GM12878 (cell line): ENCODE results near the gene PLCB4. TPM values are rescaled to one million over a fixed set of nuclear protein-coding genes. Genes with fewer than 3 reads are reported as not detected.

Experiments used
- ATAC-seq: fragments of 200-7000 bp; cut with Tn5 transposase; 3 replicates; pipeline ENCODE4 v1.9.1; 2020; ENCODE audit warnings: mild to moderate bottlenecking, moderate library complexity
- BruUV-seq: library from RNA; stranded (reverse); fragments of 400-500 nt; replicated peaks from 2 replicates; lab custom pipeline; 2021; lab: Mats Ljungman, UMichigan
- CTCF ChIA-PET: fragments of 300-600 bp; sonication (Branson Sonifier 250); formaldehyde crosslinking; extraction: SDS; loops from one replicate; lab custom pipeline; 2021; ENCODE audit warnings: inconsistent platforms; lab: Yijun Ruan, JAX
- POLR2A ChIA-PET: fragments of 350-600 bp; formaldehyde crosslinking; extraction: SDS; loops from one replicate; lab custom pipeline; 2021; ENCODE audit warnings: inconsistent platforms; lab: Charles Lee
- RAD21 ChIA-PET: fragments of 300-600 bp; sonication (Branson Sonifier 250); formaldehyde crosslinking; loops from one replicate; lab custom pipeline; 2023; ENCODE audit warnings: antibody characterized with exemption; ENCODE audit not compliant: unreplicated experiment; lab: Charles Lee
- SMC1A ChIA-PET: fragments of 300-600 bp; sonication (Branson Sonifier 250); formaldehyde crosslinking; loops from one replicate; lab custom pipeline; 2023; ENCODE audit not compliant: unreplicated experiment, uncharacterized antibody; lab: Charles Lee
- DNase-seq: peaks from one replicate; pipeline ENCODE4 v3.0.0-alpha.2; 2011; ENCODE audit warnings: low read depth, low spot score
- FAIRE-seq: peaks from 3 replicates; lab custom pipeline; 2011; peaks lifted over from hg19 to GRCh38; lab: Jason Lieb, UNC
- H2AFZ ChIP-seq: 2 replicates; pipeline ENCODE4 v1.6.0; 2011; ENCODE audit warnings: low read depth, low read length, control low read depth; ENCODE audit not compliant: control insufficient read depth
- H3K27ac ChIP-seq: 2 replicates; pipeline ENCODE4 v1.5.1; 2011; ENCODE audit warnings: control low read depth; ENCODE audit not compliant: control insufficient read depth, insufficient read depth
- H3K27me3 ChIP-seq, 2 experiments: replicated peaks in 1 of 2; 2 replicates each; pipeline versions ENCODE4 v1.6.0 to v1.6.1; 2011; ENCODE audit warnings: low read length in 1 of 2; ENCODE audit not compliant: control insufficient read depth in 2 of 2, insufficient read depth in 2 of 2
- H3K36me3 ChIP-seq, 2 experiments: 2 replicates each; pipeline ENCODE4 v1.5.1; 2011; ENCODE audit warnings: low read length in 1 of 2; ENCODE audit not compliant: control insufficient read depth in 2 of 2, insufficient read depth in 2 of 2
- H3K4me1 ChIP-seq: 2 replicates; pipeline ENCODE4 v1.6.1; 2011; ENCODE audit warnings: mild to moderate bottlenecking, low read length, moderate library complexity, mixed read lengths; ENCODE audit not compliant: control insufficient read depth, insufficient read depth
- H3K4me2 ChIP-seq: 2 replicates; pipeline ENCODE4 v1.6.0; 2011; ENCODE audit warnings: control low read depth; ENCODE audit not compliant: control insufficient read depth, insufficient read depth
- H3K4me3 ChIP-seq: fragments of 200-600 bp; sonication (generic); 2 replicates; pipeline ENCODE4 v1.5.1; 2016
- H3K79me2 ChIP-seq: 2 replicates; pipeline ENCODE4 v1.6.0; 2011; ENCODE audit warnings: low read length; ENCODE audit not compliant: control insufficient read depth, insufficient read depth
- H3K9ac ChIP-seq: 2 replicates; pipeline ENCODE4 v1.8.0; 2011; ENCODE audit warnings: low read length, control low read depth, mixed read lengths; ENCODE audit not compliant: control insufficient read depth, insufficient read depth
- H3K9me3 ChIP-seq: replicated peaks from 3 replicates; pipeline ENCODE4 v1.5.1; 2011; ENCODE audit warnings: mild to moderate bottlenecking, low read length; ENCODE audit not compliant: control insufficient read depth, insufficient read depth
- H4K20me1 ChIP-seq: 2 replicates; pipeline ENCODE4 v1.6.0; 2011; ENCODE audit not compliant: control insufficient read depth, insufficient read depth
- ATF2 ChIP-seq: IDR thresholded peaks from 2 replicates; pipeline ENCODE4 v1.6.1; 2012; ENCODE audit warnings: low read length, inconsistent platforms
- BHLHE40 ChIP-seq, 2 experiments: fragments of 450-650 bp in 1 of 2; IDR thresholded peaks; 2 replicates each; pipeline ENCODE4 v1.6.1; 2011 to 2017; ENCODE audit warnings: low read depth in 2 of 2, borderline replicate concordance in 1 of 2, improper control_type of control experiment in 1 of 2, low read length in 1 of 2, mild to moderate bottlenecking in 1 of 2
- CHD2 ChIP-seq: IDR thresholded peaks from 2 replicates; pipeline ENCODE4 v1.6.1; 2011; ENCODE audit warnings: low read depth, low read length, improper control_type of control experiment, borderline replicate concordance
- CREB1 ChIP-seq: IDR thresholded peaks from 2 replicates; pipeline ENCODE4 v1.6.1; 2012; ENCODE audit warnings: low read depth, mild to moderate bottlenecking, inconsistent platforms
- CUX1 ChIP-seq: IDR thresholded peaks from 2 replicates; pipeline ENCODE4 v1.6.1; 2012; ENCODE audit warnings: improper control_type of control experiment, low read depth, low read length; ENCODE audit not compliant: insufficient replicate concordance
- ESRRA ChIP-seq: IDR thresholded peaks from 2 replicates; pipeline ENCODE4 v1.6.1; 2012; ENCODE audit warnings: mild to moderate bottlenecking, low read length, improper control_type of control experiment
- ETV6 ChIP-seq, 2 experiments: fragments of 450-650 bp in 1 of 2; IDR thresholded peaks in 1 of 2; conservative IDR thresholded peaks in 1 of 2; 2 replicates each; pipeline ENCODE4 v1.6.1; 2014; ENCODE audit warnings: antibody characterized with exemption in 1 of 2, borderline replicate concordance in 1 of 2, low read depth in 1 of 2, mild to moderate bottlenecking in 1 of 2, moderate library complexity in 1 of 2
- FOXK2 ChIP-seq: fragments of 450-650 bp; IDR thresholded peaks from 2 replicates; pipeline ENCODE4 v1.6.1; 2017; ENCODE audit warnings: mild to moderate bottlenecking, moderate library complexity
- HDGF ChIP-seq: fragments of 450-650 bp; IDR thresholded peaks from 2 replicates; pipeline ENCODE4 v1.6.1; 2016; ENCODE audit warnings: antibody characterized with exemption
- KAT2A ChIP-seq: conservative IDR thresholded peaks from 2 replicates; pipeline ENCODE4 v1.6.1; 2011; ENCODE audit warnings: low read depth, low read length; ENCODE audit not compliant: control insufficient read depth
- NFYA ChIP-seq: IDR thresholded peaks from 2 replicates; pipeline ENCODE4 v1.6.1; 2011; ENCODE audit warnings: low read depth, mild to moderate bottlenecking, low read length, improper control_type of control experiment, borderline replicate concordance
- NFYB ChIP-seq: IDR thresholded peaks from 2 replicates; pipeline ENCODE4 v1.6.1; 2011; ENCODE audit warnings: low read depth, mild to moderate bottlenecking, low read length, improper control_type of control experiment, moderate library complexity; ENCODE audit not compliant: insufficient read depth
- PKNOX1 ChIP-seq: fragments of 450-650 bp; IDR thresholded peaks from 2 replicates; pipeline ENCODE4 v1.6.1; 2016; ENCODE audit warnings: mild to moderate bottlenecking
- PML ChIP-seq: IDR thresholded peaks from 2 replicates; pipeline ENCODE4 v1.6.1; 2012; ENCODE audit warnings: low read length, inconsistent platforms
- SMC3 ChIP-seq: IDR thresholded peaks from 2 replicates; pipeline ENCODE4 v1.6.1; 2011; ENCODE audit warnings: low read length, improper control_type of control experiment, borderline replicate concordance
- SP1 ChIP-seq: IDR thresholded peaks from one replicate; pipeline ENCODE4 v1.6.1; 2011; ENCODE audit warnings: low read depth, low read length
- STAT1 ChIP-seq: fragments of 450-650 bp; conservative IDR thresholded peaks from 2 replicates; pipeline ENCODE4 v1.6.1; 2014; ENCODE audit warnings: antibody characterized with exemption, mild to moderate bottlenecking
- TAF1 ChIP-seq: IDR thresholded peaks from 2 replicates; pipeline ENCODE4 v1.6.1; 2011; ENCODE audit warnings: mild to moderate bottlenecking, low read depth, low read length, borderline replicate concordance
- ZNF217 ChIP-seq: fragments of 450-650 bp; IDR thresholded peaks from 2 replicates; pipeline ENCODE4 v1.6.1; 2017; ENCODE audit warnings: antibody characterized with exemption, mild to moderate bottlenecking
- ZSCAN29 ChIP-seq: fragments of 450-650 bp; IDR thresholded peaks from 2 replicates; pipeline ENCODE4 v1.6.1; 2017; ENCODE audit warnings: mild to moderate bottlenecking, moderate library complexity
- WGBS: methylation state at CpG from one replicate; pipeline ENCODE4 v1.1.6; 2016; ENCODE audit warnings: low lambda C conversion rate; ENCODE audit not compliant: insufficient replicate concordance, insufficient coverage; ENCODE audit errors: missing lambda C conversion rate; 5-methylcytosine and 5-hydroxymethylcytosine counted together
- in situ Hi-C: fragments of 300-500 bp; cut with MboI; formaldehyde crosslinking; loops from 9 replicates; pipeline ENCODE4 v1.14.3; 2018; ENCODE audit warnings: mixed read lengths
- intact Hi-C: fragments of 100-400 bp; cut with micrococcal nuclease; formaldehyde crosslinking; loops from one replicate; pipeline ENCODE4 v1.14.2; 2022; ENCODE audit not compliant: unreplicated experiment
- polyA plus RNA-seq, 11 experiments: library from polyadenylated mRNA; depleted of rRNA in 4 of 11; unstranded in 6 of 11; stranded (reverse) in 5 of 11; fragments of >200 nt; fragmentation: Nextera tagmentation in 4 of 11; fragmentation: Illumina TruSeq in 1 of 11; extraction: Ambion mirVana in 4 of 11; extraction: Trizol in 1 of 11; gene quantifications; 1 replicate in 1 of 11; 2 replicates in 10 of 11; pipeline versions ENCODE4 v1.2.1 to v1.2.3, GENCODE V29; 2011 to 2016; ENCODE audit warnings: inconsistent platforms in 2 of 11, missing spikeins in 2 of 11, low read depth in 1 of 11
- total RNA-seq, 4 experiments: library from RNA; depleted of rRNA in 3 of 4; stranded (reverse); fragments of >200 nt in 3 of 4; fragmentation: Illumina TruSeq in 1 of 4; extraction: Trizol in 1 of 4; gene quantifications; 2 replicates each; pipeline versions ENCODE4 v1.2.1 to v1.2.3, GENCODE V29; 2013 to 2021

PLCB4 gene
- total and polyA plus RNA-seq, 10 of the 15 experiments (the other 5 are each of a cell fraction or from before 2014, with no cell fraction given), result not detected

- Histone ChIP-seq H2AFZ (no peak overlapping the region), H3K9me3 (no peaks in the 10 kb centered on the region), H3K27me3 (no peaks in the 10 kb centered on the region; a peak in 2 of 4 replicates), H3K79me2 (no peaks in the 10 kb centered on the region), H3K4me3 (no peak overlapping the region), H4K20me1 (no peaks in the 10 kb centered on the region), H3K27ac (no peak overlapping the region), H3K4me2 (no peak overlapping the region), H3K9ac (no peak overlapping the region), H3K36me3 (no peaks in the 10 kb centered on the region), H3K4me1 (no peaks in the 10 kb centered on the region)
- ChIA-PET RAD21 (no interaction called here), CTCF (no interaction called here), SMC1A (no interaction called here), POLR2A (no interaction called here)
- intact Hi-C loops, result no loop called here
- DNase-seq (no peak), FAIRE-seq (no peak), ATAC-seq (no peak)
- TF ChIP-seq NFYB (no peak), ATF2 (no peak), SMC3 (no peak), BHLHE40 (IDR thresholded peaks at IDR 0.05; ENCODE audit: borderline replicate concordance in 1 of 2, low read depth in 2 of 2, low read length in 1 of 2) (no peak), PKNOX1 (no peak), TAF1 (no peak), HDGF (no peak), CUX1 (no peak), CREB1 (no peak), ETV6 (conservative IDR thresholded peaks at IDR 0.05 in 1 of 2, IDR thresholded peaks at IDR 0.05 in 1 of 2; ENCODE audit: borderline replicate concordance in 1 of 2, low read depth in 1 of 2) (no peak), KAT2A (no peak), PML (no peak), ESRRA (no peak), NFYA (no peak), ZSCAN29 (no peak), FOXK2 (no peak), ZNF217 (no peak), STAT1 (no peak), CHD2 (no peak), SP1 (no peak)
- in situ Hi-C loops, result no loop called here
- BruUV-seq, result no TSS peak
- WGBS, result 16% methylated on average over 3 of the region's 3 CpGs
These were observed 270.8 kb downstream of the PLCB4 start for GRCh38 chr20:9339708-9340107.
